Caco-2 (cell line): ENCODE measurements around the gene SCNN1A. TPM values are rescaled to one million over a fixed set of nuclear protein-coding genes. Genes with fewer than 3 reads are reported as not detected.

Experiments used
- BruUV-seq: library from RNA; stranded (reverse); fragments of 400-500 nt; replicated peaks from 2 replicates; lab custom pipeline; 2021; lab: Mats Ljungman, UMichigan
- CTCF ChIA-PET: fragments of 300-600 bp; sonication (Branson Sonifier 250); formaldehyde crosslinking; loops from one replicate; lab custom pipeline; 2022; ENCODE audit warnings: antibody characterized with exemption; lab: Charles Lee
- POLR2A ChIA-PET: fragments of 300-600 bp; sonication (Branson Sonifier 250); formaldehyde crosslinking; loops from one replicate; lab custom pipeline; 2022; ENCODE audit warnings: antibody characterized with exemption; lab: Charles Lee
- DNase-seq, 2 experiments: peaks; one replicate each; pipeline versions ENCODE4 v3.0.0 to v3.0.0-alpha.2; 2020 to 2022
- H3K27me3 ChIP-seq: replicated peaks from 2 replicates; pipeline ENCODE4 v1.6.0; 2011; ENCODE audit warnings: low read length; ENCODE audit not compliant: control insufficient read depth, insufficient read depth
- H3K36me3 ChIP-seq: 2 replicates; pipeline ENCODE4 v1.5.1; 2011; ENCODE audit warnings: low read length; ENCODE audit not compliant: control insufficient read depth, insufficient read depth
- H3K4me1 ChIP-seq: fragments of 250-450 bp; sonication (Bioruptor Pico); 2 replicates; pipeline ENCODE4 v1.5.1; 2020; ENCODE audit warnings: mild to moderate bottlenecking
- H3K4me3 ChIP-seq: 2 replicates; pipeline ENCODE4 v1.5.1; 2011; ENCODE audit warnings: low read depth, mild to moderate bottlenecking, control low read depth, low read length
- H3K9me3 ChIP-seq: fragments of 250-450 bp; sonication (Bioruptor Pico); 2 replicates; pipeline ENCODE4 v1.5.1; 2020; ENCODE audit warnings: mild to moderate bottlenecking, moderate library complexity
- H3K27ac Mint-ChIP-seq: one replicate; pipeline ENCODE4 v1.8.0; 2022; ENCODE audit warnings: mixed read lengths; ENCODE audit not compliant: unreplicated experiment
- H3K27me3 Mint-ChIP-seq: one replicate; pipeline ENCODE4 v1.8.0; 2022; ENCODE audit warnings: mixed read lengths; ENCODE audit not compliant: insufficient read depth, unreplicated experiment
- H3K36me3 Mint-ChIP-seq: one replicate; pipeline ENCODE4 v1.8.0; 2022; ENCODE audit warnings: mild to moderate bottlenecking, mixed read lengths; ENCODE audit not compliant: insufficient read depth, unreplicated experiment
- H3K4me1 Mint-ChIP-seq: one replicate; pipeline ENCODE4 v1.8.0; 2022; ENCODE audit warnings: low read depth, mixed read lengths; ENCODE audit not compliant: unreplicated experiment
- H3K4me3 Mint-ChIP-seq: one replicate; pipeline ENCODE4 v1.8.0; 2022; ENCODE audit warnings: mild to moderate bottlenecking, moderate library complexity, mixed read lengths; ENCODE audit not compliant: unreplicated experiment
- H3K9me3 Mint-ChIP-seq: one replicate; pipeline ENCODE4 v1.8.0; 2022; ENCODE audit warnings: mixed read lengths; ENCODE audit not compliant: unreplicated experiment
- CTCF ChIP-seq, 2 experiments: fragments of 200-600 bp in 1 of 2; IDR thresholded peaks; 1 replicate in 1 of 2; 2 replicates in 1 of 2; pipeline versions ENCODE4 v1.5.1 to v1.8.0; 2011 to 2022; ENCODE audit warnings: antibody characterized with exemption in 1 of 2, control low read depth in 1 of 2, inconsistent platforms in 1 of 2, low read depth in 1 of 2, low read length in 1 of 2, mild to moderate bottlenecking in 1 of 2, moderate library complexity in 1 of 2; ENCODE audit not compliant: insufficient read depth in 1 of 2, severe bottlenecking in 1 of 2, unreplicated experiment in 1 of 2
- intact Hi-C: fragments of 100-400 bp; cut with micrococcal nuclease; formaldehyde crosslinking; loops from one replicate; pipeline ENCODE4 v1.10.0; 2022; ENCODE audit not compliant: unreplicated experiment
- total RNA-seq: library from RNA; stranded (reverse); gene quantifications from 2 replicates; pipeline ENCODE4 v1.2.3, GENCODE V29; 2022

The SCNN1A gene
- total RNA-seq, 1 experiment from 2014 or later = 52.6 TPM

GRCh38 chr12:6315704-6316597 lies 59.4 kb downstream of the SCNN1A start:
- Mint-ChIP-seq H3K27ac (peak overlapping the region; percentile 73), H3K27me3 (no peaks in the 10 kb centered on the region), H3K4me1 (peaks cover 35% of the 10 kb centered on the region), H3K36me3 (peaks cover 75% of the 10 kb centered on the region), H3K9me3 (no peaks in the 10 kb centered on the region), H3K4me3 (no peak overlapping the region)
- Histone ChIP-seq H3K9me3 (no peaks in the 10 kb centered on the region), H3K36me3 (peaks cover 22% of the 10 kb centered on the region), H3K4me3 (no peak overlapping the region), H3K4me1 (peaks cover 43% of the 10 kb centered on the region), H3K27me3 (no peaks in the 10 kb centered on the region)
- ChIA-PET POLR2A (interaction anchor here (0.6 to 1.0 kb wide), 2 partner anchors 28 to 155 kb away, joined by 3 to 6 read pairs; partner anchors contain the start of gene VAMP1), CTCF (interaction anchor here (1.5 to 1.6 kb wide), 2 partner anchors 10 to 55 kb away, joined by 3 to 11 read pairs; no protein-coding TSS in a partner anchor)
- DNase-seq = no peak
- intact Hi-C loops = no loop called here
- no peak for TF ChIP-seq CTCF (IDR thresholded peaks at IDR 0.05; ENCODE audit: insufficient read depth in 1 of 2, low read depth in 1 of 2, low read length in 1 of 2, severe bottlenecking in 1 of 2, unreplicated experiment in 1 of 2)
- no TSS peak for BruUV-seq

- Mint-ChIP-seq H3K4me1 (peaks cover 35% of the 10 kb centered on the region), H3K4me3 (no peak overlapping the region), H3K9me3 (no peaks in the 10 kb centered on the region), H3K27ac (peak overlapping the region; percentile 64), H3K36me3 (peaks cover 68% of the 10 kb centered on the region), H3K27me3 (no peaks in the 10 kb centered on the region)
- TF ChIP-seq CTCF (IDR thresholded peaks at IDR 0.05; ENCODE audit: insufficient read depth in 1 of 2, low read depth in 1 of 2, low read length in 1 of 2, severe bottlenecking in 1 of 2, unreplicated experiment in 1 of 2) = no peak
- peaks cover 43% of the 10 kb centered on the region for H3K4me1 ChIP-seq
- DNase-seq = no peak
- BruUV-seq = no TSS peak
- POLR2A ChIA-PET = no interaction called here
- CTCF ChIA-PET = no interaction called here
- H3K36me3 ChIP-seq = peaks cover 22% of the 10 kb centered on the region
- H3K4me3 ChIP-seq = no peak overlapping the region
- H3K9me3 ChIP-seq = no peaks in the 10 kb centered on the region
- H3K27me3 ChIP-seq = no peaks in the 10 kb centered on the region
- intact Hi-C loops = no loop called here
These were observed 60.2 kb downstream of the SCNN1A start for GRCh38 chr12:6315184-6315583.

- Mint-ChIP-seq H3K27me3 (no peaks in the 10 kb centered on the region), H3K9me3 (no peaks in the 10 kb centered on the region), H3K27ac (peak overlapping the region; percentile 64), H3K4me3 (peak overlapping the region; percentile 2), H3K4me1 (peaks cover 32% of the 10 kb centered on the region), H3K36me3 (peaks cover 68% of the 10 kb centered on the region)
- peaks cover 45% of the 10 kb centered on the region for H3K4me1 ChIP-seq
- POLR2A ChIA-PET = no interaction called here
- H3K4me3 ChIP-seq = no peak overlapping the region
- H3K27me3 ChIP-seq = no peaks in the 10 kb centered on the region
- no peak for TF ChIP-seq CTCF (IDR thresholded peaks at IDR 0.05; ENCODE audit: insufficient read depth in 1 of 2, low read depth in 1 of 2, low read length in 1 of 2, severe bottlenecking in 1 of 2, unreplicated experiment in 1 of 2)
- no peaks in the 10 kb centered on the region for H3K9me3 ChIP-seq
- intact Hi-C loops = no loop called here
- BruUV-seq = no TSS peak
- H3K36me3 ChIP-seq = peaks cover 19% of the 10 kb centered on the region
- DNase-seq = no peak
- CTCF ChIA-PET = no interaction called here
These were observed 60.6 kb downstream of the SCNN1A start for GRCh38 chr12:6314776-6315175.
